Measurements from ENCODE around the gene GPR35.

DNA sequence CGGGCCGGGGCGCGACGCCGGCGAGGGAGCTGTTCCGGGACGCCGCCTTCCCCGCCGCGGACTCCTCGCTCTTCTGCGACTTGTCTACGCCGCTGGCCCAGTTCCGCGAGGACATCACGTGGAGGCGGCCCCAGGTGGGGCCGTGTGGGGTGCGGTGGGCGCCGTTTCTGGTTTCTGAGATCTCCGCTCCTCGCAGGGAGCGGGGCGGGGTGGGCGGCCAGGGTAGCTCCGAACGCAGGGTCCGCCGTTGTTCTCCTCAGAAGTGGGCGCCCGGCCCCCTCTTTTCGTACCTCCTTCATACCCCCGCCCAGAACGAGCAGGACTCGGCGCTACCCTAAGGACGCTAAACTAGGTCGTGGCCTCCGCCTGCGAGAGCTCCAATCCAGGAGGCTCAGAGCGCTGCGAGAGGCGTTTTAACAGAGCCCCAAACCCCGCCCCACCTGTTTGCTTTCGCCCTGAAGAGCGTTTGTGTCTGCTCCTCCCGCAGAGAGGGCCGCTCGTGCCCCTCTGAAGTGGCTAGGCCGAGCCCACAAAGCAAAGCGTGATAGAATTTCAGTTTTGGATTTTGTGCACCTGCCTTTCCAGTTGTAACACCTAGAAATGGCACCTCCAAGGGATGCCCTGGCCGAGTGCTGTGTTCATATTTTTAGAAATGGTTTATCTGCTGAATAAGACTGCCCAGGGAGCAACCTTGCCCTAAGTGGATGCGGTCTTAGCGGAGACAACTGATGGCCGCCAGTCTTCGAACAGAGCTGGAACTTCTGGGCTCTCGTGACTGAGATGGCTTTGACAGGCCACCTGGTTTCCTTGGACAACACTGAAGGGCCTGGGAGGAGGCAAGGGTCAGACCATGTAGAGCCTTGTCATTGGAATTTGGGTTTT lies 38.1 kb upstream of the GPR35 start:
- TF ChIP-seq, protein P1, sequence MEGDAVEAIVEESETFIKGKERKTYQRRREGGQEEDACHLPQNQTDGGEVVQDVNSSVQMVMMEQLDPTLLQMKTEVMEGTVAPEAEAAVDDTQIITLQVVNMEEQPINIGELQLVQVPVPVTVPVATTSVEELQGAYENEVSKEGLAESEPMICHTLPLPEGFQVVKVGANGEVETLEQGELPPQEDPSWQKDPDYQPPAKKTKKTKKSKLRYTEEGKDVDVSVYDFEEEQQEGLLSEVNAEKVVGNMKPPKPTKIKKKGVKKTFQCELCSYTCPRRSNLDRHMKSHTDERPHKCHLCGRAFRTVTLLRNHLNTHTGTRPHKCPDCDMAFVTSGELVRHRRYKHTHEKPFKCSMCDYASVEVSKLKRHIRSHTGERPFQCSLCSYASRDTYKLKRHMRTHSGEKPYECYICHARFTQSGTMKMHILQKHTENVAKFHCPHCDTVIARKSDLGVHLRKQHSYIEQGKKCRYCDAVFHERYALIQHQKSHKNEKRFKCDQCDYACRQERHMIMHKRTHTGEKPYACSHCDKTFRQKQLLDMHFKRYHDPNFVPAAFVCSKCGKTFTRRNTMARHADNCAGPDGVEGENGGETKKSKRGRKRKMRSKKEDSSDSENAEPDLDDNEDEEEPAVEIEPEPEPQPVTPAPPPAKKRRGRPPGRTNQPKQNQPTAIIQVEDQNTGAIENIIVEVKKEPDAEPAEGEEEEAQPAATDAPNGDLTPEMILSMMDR (IDR thresholded peaks at IDR 0.05; ENCODE audit: low read length) = no peak
- TF ChIP-seq EZH2 (IDR thresholded peaks at IDR 0.05; ENCODE audit: borderline replicate concordance, low read length) = no peak
